H1 (cell line): ENCODE results near the gene SLX9. TPM values are rescaled to one million over a fixed set of nuclear protein-coding genes. Genes with fewer than 3 reads are reported as not detected.
A peak's percentile ranks its signal among the peaks of the same experiment; 100 is the strongest.

Experiments used
- CTCF ChIA-PET: fragments of 300-600 bp; sonication (Branson Sonifier 250); formaldehyde crosslinking; loops from one replicate; lab custom pipeline; 2021; ENCODE audit not compliant: partially characterized antibody; lab: Charles Lee
- POLR2A ChIA-PET: fragments of 300-600 bp; sonication (Branson Sonifier 250); formaldehyde crosslinking; loops from one replicate; lab custom pipeline; 2021; ENCODE audit warnings: inconsistent platforms; ENCODE audit not compliant: partially characterized antibody; lab: Charles Lee
- DNase-seq, 2 experiments: peaks; one replicate each; pipeline versions ENCODE4 v3.0.0 to v3.0.0-alpha.2; 2010 to 2022; ENCODE audit warnings: low spot score in 2 of 2, low read depth in 1 of 2, mixed read lengths in 1 of 2
- FAIRE-seq: peaks from 2 replicates; lab custom pipeline; 2011; peaks lifted over from hg19 to GRCh38; lab: Jason Lieb, UNC
- H2AFZ ChIP-seq: 2 replicates; pipeline ENCODE4 v1.8.1; 2012; ENCODE audit warnings: low read length, inconsistent platforms
- H2AK5ac ChIP-seq: 2 replicates; pipeline ENCODE4 v1.6.1; 2013; ENCODE audit warnings: low read depth, low read length
- H2BK120ac ChIP-seq: replicated peaks from 2 replicates; pipeline ENCODE3; 2013; ENCODE audit warnings: low read depth, low read length, inconsistent platforms
- H2BK12ac ChIP-seq: 2 replicates; pipeline ENCODE4 v1.6.1; 2013; ENCODE audit warnings: low read depth, low read length
- H2BK15ac ChIP-seq: 2 replicates; pipeline ENCODE4 v1.6.1; 2013; ENCODE audit warnings: low read length
- H2BK20ac ChIP-seq: 2 replicates; pipeline ENCODE4 v1.6.1; 2013; ENCODE audit warnings: low read length
- H2BK5ac ChIP-seq: 2 replicates; pipeline ENCODE4 v1.6.1; 2013; ENCODE audit warnings: low read depth, low read length
- H3K14ac ChIP-seq: 2 replicates; pipeline ENCODE4 v1.6.1; 2013; ENCODE audit warnings: inconsistent platforms; ENCODE audit not compliant: insufficient read length
- H3K18ac ChIP-seq: 2 replicates; pipeline ENCODE4 v1.6.1; 2013; ENCODE audit warnings: low read length; ENCODE audit errors: extremely low read depth
- H3K23ac ChIP-seq: 2 replicates; pipeline ENCODE4 v1.6.1; 2013; ENCODE audit warnings: inconsistent platforms; ENCODE audit not compliant: insufficient read length
- H3K23me2 ChIP-seq: 2 replicates; pipeline ENCODE4 v1.6.1; 2013; ENCODE audit warnings: low read depth, low read length
- H3K27ac ChIP-seq: 2 replicates; pipeline ENCODE4 v1.6.1; 2011; ENCODE audit warnings: low read depth, low read length, inconsistent platforms
- H3K27me3 ChIP-seq, 4 experiments: replicated peaks in 1 of 4; 1 replicate in 1 of 4; 2 replicates in 3 of 4; pipeline versions ENCODE4 v1.6.1 to v1.8.1; 2011 to 2013; ENCODE audit warnings: low read length in 3 of 4, mild to moderate bottlenecking in 3 of 4, inconsistent platforms in 2 of 4, mixed read lengths in 2 of 4, moderate library complexity in 1 of 4; ENCODE audit not compliant: control insufficient read depth in 3 of 4, insufficient read depth in 3 of 4; ENCODE audit errors: extremely low read depth in 1 of 4
- H3K36me3 ChIP-seq, 4 experiments: 2 replicates each; pipeline versions ENCODE4 v1.6.1 to v1.8.1; 2011 to 2013; ENCODE audit warnings: mild to moderate bottlenecking in 4 of 4, low read length in 3 of 4, moderate library complexity in 2 of 4, control low read depth in 1 of 4, inconsistent platforms in 1 of 4; ENCODE audit not compliant: insufficient read depth in 4 of 4, control insufficient read depth in 2 of 4
- H3K4ac ChIP-seq: replicated peaks from 2 replicates; pipeline ENCODE3; 2013; ENCODE audit warnings: low read length, low read depth, mixed read lengths, inconsistent platforms; ENCODE audit not compliant: insufficient read length
- H3K4me1 ChIP-seq, 4 experiments: replicated peaks in 1 of 4; 1 replicate in 1 of 4; 2 replicates in 3 of 4; pipeline versions ENCODE4 v1.6.1 to v1.8.1; 2011 to 2013; ENCODE audit warnings: low read length in 3 of 4, inconsistent platforms in 2 of 4, mixed read lengths in 1 of 4; ENCODE audit not compliant: insufficient read depth in 4 of 4, control insufficient read depth in 3 of 4
- H3K4me2 ChIP-seq, 2 experiments: 2 replicates each; pipeline versions ENCODE4 v1.6.1 to v1.8.1; 2011 to 2013; ENCODE audit warnings: low read depth in 2 of 2, low read length in 2 of 2, control low read depth in 1 of 2, inconsistent platforms in 1 of 2, mild to moderate bottlenecking in 1 of 2; ENCODE audit not compliant: insufficient read depth in 1 of 2
- H3K4me3 ChIP-seq, 4 experiments: fragments of 200-600, 300-600 bp in 1 of 4; sonication (generic), shearing (Covaris generic), sonication (Bioruptor Twin) in 1 of 4; 2 replicates each; pipeline versions ENCODE4 v1.5.1 to v1.8.1; 2011 to 2016; ENCODE audit warnings: low read length in 4 of 4, low read depth in 3 of 4, control low read depth in 2 of 4, inconsistent platforms in 2 of 4, mild to moderate bottlenecking in 2 of 4, mixed read lengths in 1 of 4, moderate library complexity in 1 of 4; ENCODE audit not compliant: insufficient read depth in 2 of 4; ENCODE audit errors: extremely low read depth in 1 of 4
- H3K56ac ChIP-seq: replicated peaks from 2 replicates; pipeline ENCODE3; 2013; ENCODE audit warnings: low read depth, mild to moderate bottlenecking, mixed read lengths, low read length, inconsistent platforms; ENCODE audit not compliant: insufficient read length
- H3K79me1 ChIP-seq: 2 replicates; pipeline ENCODE4 v1.6.1; 2013; ENCODE audit warnings: low read depth, low read length, control low read depth
- H3K79me2 ChIP-seq, 2 experiments: 2 replicates each; pipeline versions ENCODE4 v1.6.1 to v1.8.1; 2012 to 2013; ENCODE audit warnings: low read length in 2 of 2, mild to moderate bottlenecking in 2 of 2, inconsistent platforms in 1 of 2; ENCODE audit not compliant: insufficient read depth in 2 of 2, control insufficient read depth in 1 of 2
- H3K9ac ChIP-seq, 4 experiments: replicated peaks in 1 of 4; 1 replicate in 1 of 4; 2 replicates in 3 of 4; pipeline versions ENCODE4 v1.6.1 to v1.8.1; 2011 to 2013; ENCODE audit warnings: low read depth in 3 of 4, low read length in 3 of 4, control low read depth in 2 of 4, mild to moderate bottlenecking in 2 of 4, moderate library complexity in 2 of 4, inconsistent platforms in 1 of 4; ENCODE audit errors: extremely low read depth in 1 of 4
- H3K9me3 ChIP-seq, 2 experiments: 2 replicates each; pipeline versions ENCODE4 v1.6.1 to v1.8.1; 2012 to 2013; ENCODE audit warnings: mild to moderate bottlenecking in 2 of 2, moderate library complexity in 2 of 2, control low read depth in 1 of 2, inconsistent platforms in 1 of 2, low read depth in 1 of 2, low read length in 1 of 2, mixed read lengths in 1 of 2; ENCODE audit not compliant: insufficient read depth in 2 of 2
- H4K20me1 ChIP-seq, 2 experiments: replicated peaks in 1 of 2; 2 replicates each; pipeline versions ENCODE3 to v1.8.1; 2011 to 2013; ENCODE audit warnings: inconsistent platforms in 2 of 2, low read length in 2 of 2, mild to moderate bottlenecking in 1 of 2; ENCODE audit not compliant: insufficient read depth in 2 of 2, control insufficient read depth in 1 of 2
- H4K5ac ChIP-seq: 2 replicates; pipeline ENCODE4 v1.6.1; 2013; ENCODE audit warnings: low read length, low read depth, mixed read lengths, inconsistent platforms; ENCODE audit not compliant: insufficient read length
- H4K8ac ChIP-seq: 2 replicates; pipeline ENCODE4 v1.8.0; 2013; ENCODE audit warnings: mild to moderate bottlenecking, moderate library complexity, low read length, inconsistent platforms; ENCODE audit not compliant: insufficient read depth; ENCODE audit errors: extremely low read depth
- H4K91ac ChIP-seq: replicated peaks from 2 replicates; pipeline ENCODE3; 2013; ENCODE audit warnings: low read length, mixed read lengths, inconsistent platforms; ENCODE audit not compliant: insufficient read length
- CBX5 ChIP-seq: fragments of 300-800, 300-1000 bp; sonication (generic); IDR thresholded peaks from 2 replicates; pipeline ENCODE4 v1.7.1; 2016; ENCODE audit warnings: antibody characterized with exemption, low read length, low read depth
- E2F6 ChIP-seq: IDR thresholded peaks from 2 replicates; pipeline ENCODE4 v1.6.1; 2012; ENCODE audit warnings: inconsistent platforms
- EGR1 ChIP-seq: IDR thresholded peaks from 2 replicates; pipeline ENCODE4 v1.6.1; 2011; ENCODE audit warnings: low read depth, low read length, borderline replicate concordance
- POLR2A ChIP-seq, 2 experiments: IDR thresholded peaks; 1 replicate in 1 of 2; 2 replicates in 1 of 2; pipeline ENCODE4 v1.6.1; 2011; ENCODE audit warnings: low read depth in 2 of 2, low read length in 2 of 2, mild to moderate bottlenecking in 2 of 2; ENCODE audit errors: control extremely low read depth in 1 of 2
- RAD21 ChIP-seq, 2 experiments: IDR thresholded peaks in 1 of 2; conservative IDR thresholded peaks in 1 of 2; 2 replicates each; pipeline ENCODE4 v1.6.1; 2011; ENCODE audit warnings: low read depth in 2 of 2, low read length in 2 of 2, improper control_type of control experiment in 1 of 2, inconsistent platforms in 1 of 2, mild to moderate bottlenecking in 1 of 2, moderate library complexity in 1 of 2
- SRF ChIP-seq: IDR thresholded peaks from 2 replicates; pipeline ENCODE4 v1.6.1; 2011; ENCODE audit warnings: mild to moderate bottlenecking, low read depth, low read length, moderate library complexity
- TAF1 ChIP-seq: IDR thresholded peaks from 2 replicates; pipeline ENCODE4 v1.6.1; 2011; ENCODE audit warnings: mild to moderate bottlenecking, low read depth, low read length
- TBP ChIP-seq: IDR thresholded peaks from 2 replicates; pipeline ENCODE4 v1.6.1; 2011; ENCODE audit warnings: low read depth, low read length, improper control_type of control experiment
- TCF12 ChIP-seq: IDR thresholded peaks from 2 replicates; pipeline ENCODE4 v1.6.1; 2011; ENCODE audit warnings: low read depth, mild to moderate bottlenecking, low read length
- WGBS, 2 experiments: shearing (Covaris generic) in 1 of 2; methylation state at CpG; one replicate each; pipeline versions ENCODE4 v1.1.6 to v1.1.7; 2013 to 2015; ENCODE audit warnings: low lambda C conversion rate in 2 of 2, mixed read lengths in 2 of 2, inconsistent platforms in 1 of 2, low coverage in 1 of 2, missing lambda C conversion rate in 1 of 2; ENCODE audit not compliant: insufficient replicate concordance in 2 of 2, insufficient coverage in 1 of 2, insufficient read length in 1 of 2; ENCODE audit errors: extremely low coverage in 1 of 2, missing lambda C conversion rate in 1 of 2; 5-methylcytosine and 5-hydroxymethylcytosine counted together
- polyA plus RNA-seq, 7 experiments: library from polyadenylated mRNA; depleted of rRNA in 3 of 7; stranded (reverse) in 5 of 7; unstranded in 2 of 7; fragments of >200 nt in 5 of 7; fragments of 200-250 nt in 2 of 7; gene quantifications; 1 replicate in 5 of 7; 2 replicates in 1 of 7; 4 replicates in 1 of 7; pipeline versions ENCODE4 v1.2.1 to v1.2.3, GENCODE V29; 2011 to 2013; ENCODE audit warnings: missing spikeins in 2 of 7, mixed read lengths in 2 of 7
- total RNA-seq: library from RNA; stranded (reverse); fragmentation: NEBNext Ultra II Directional; extraction: Animal tissue kit (Norgen Biotek cat#: 25700); gene quantifications from 2 replicates; pipeline ENCODE4 v1.2.1, GENCODE V29; 2021

Gene SLX9
- total and polyA plus RNA-seq, 2 of the 8 experiments (the other 6 are each of a cell fraction or from before 2014, with no cell fraction given): 17.7 to 57.3 TPM

GRCh38 chr21:44900559-44901251, 39.1 kb upstream of the SLX9 start:
- H3K4me3 ChIP-seq: no peak overlapping the region
- H3K4me1 ChIP-seq: peaks cover 0 to 4% (median 2%) of the 10 kb centered on the region in 4 experiments; a peak in 2 of 7 replicates
- no peak overlapping the region for H3K23ac ChIP-seq
- FAIRE-seq (no peak), DNase-seq (no peak)
- H2AFZ ChIP-seq: no peak overlapping the region
- H3K9me3 ChIP-seq: no peaks in the 10 kb centered on the region; a peak in 1 of 4 replicates
- no peak overlapping the region for H3K27ac ChIP-seq
- H2BK20ac ChIP-seq: no peak overlapping the region
- 0 out of 2 replicates have a peak overlapping the region, but pooled peaks have one; percentile 95 for H2BK15ac ChIP-seq
- peak overlapping the region; percentile 80; the same call in 1 of the 2 replicates for H2BK12ac ChIP-seq
- H3K79me1 ChIP-seq: no peaks in the 10 kb centered on the region
- TF ChIP-seq CBX5: no peak
- TF ChIP-seq TBP: no peak
- TF ChIP-seq RAD21 (IDR thresholded peaks at IDR 0.05 in 1 of 2, conservative IDR thresholded peaks at IDR 0.05 in 1 of 2; ENCODE audit: low read depth in 2 of 2, low read length in 2 of 2): no peak
- no peak for TF ChIP-seq TAF1
- no peak for TF ChIP-seq SRF
- TF ChIP-seq E2F6: no peak
- TF ChIP-seq EGR1: no peak
- TF ChIP-seq TCF12: no peak
- TF ChIP-seq POLR2A (IDR thresholded peaks at IDR 0.05; ENCODE audit: control extremely low read depth in 1 of 2, low read depth in 2 of 2, low read length in 2 of 2): no peak
- no peak overlapping the region for H3K4ac ChIP-seq
- H3K36me3 ChIP-seq: no peaks in the 10 kb centered on the region; a peak in 1 of 8 replicates
- no peaks in the 10 kb centered on the region for H3K79me2 ChIP-seq
- peaks cover 6% of the 10 kb centered on the region; the same call in 1 of the 2 replicates for H3K23me2 ChIP-seq
- H3K18ac ChIP-seq: no peak overlapping the region
- no peak overlapping the region for H2BK5ac ChIP-seq
- H3K9ac ChIP-seq: no peak overlapping the region
- H3K14ac ChIP-seq: no peak overlapping the region
- 92% methylated on average over 23 of the region's 28 CpGs; no CpG with 5 or more reads in 1 of the 2 experiments for WGBS, 2 experiments
- no peak overlapping the region; the same call in 1 of the 2 replicates for H4K8ac ChIP-seq
- no peak overlapping the region for H4K91ac ChIP-seq
- H3K4me2 ChIP-seq: no peak overlapping the region
- no peak overlapping the region for H2BK120ac ChIP-seq
- H4K20me1 ChIP-seq: peaks cover 0 to 13% of the 10 kb centered on the region in 2 experiments
- no peak overlapping the region for H2AK5ac ChIP-seq
- ChIA-PET POLR2A (no interaction called here), CTCF (interaction anchor here (0.9 to 1.3 kb wide), 3 partner anchors 8 to 49 kb away, joined by 3 to 9 read pairs (median 3); no protein-coding TSS in a partner anchor)
- no peak overlapping the region for H4K5ac ChIP-seq
- H3K27me3 ChIP-seq: peaks cover 0 to 2% (median 0%) of the 10 kb centered on the region in 4 experiments; a peak in 1 of 7 replicates
- no peak overlapping the region for H3K56ac ChIP-seq
